ENCODE data around the gene GRAMD1A.
"Not testable (repeated sequence)": the region's sequence is repeated elsewhere in the genome, so short reads cannot be mapped to it uniquely, and the experiment has no call there.

Gene GRAMD1A

GRCh38 chr19:34961775-34962686 is 38.1 kb upstream of the GRAMD1A start:
- peak overlapping the region; percentile 17 for H3K4me3 ChIP-seq (ENCODE audit: low read depth, low read length)
- TF ChIP-seq CTCF (IDR thresholded peaks at IDR 0.05; ENCODE audit: borderline replicate concordance, insufficient read depth, low read depth, low read length) = no peak

GRCh38 chr19:34962687-34963572 is 37.2 kb upstream of the GRAMD1A start:
- no peak for TF ChIP-seq CTCF (IDR thresholded peaks at IDR 0.05; ENCODE audit: borderline replicate concordance, insufficient read depth, low read depth, low read length)
- peak overlapping the region; percentile 91 for H3K4me3 ChIP-seq (ENCODE audit: low read depth, low read length)

- no peak for TF ChIP-seq CTCF (IDR thresholded peaks at IDR 0.05; ENCODE audit: borderline replicate concordance, insufficient read depth, low read depth, low read length)
- peak within 1 kb of the TSS; percentile 91 for H3K4me3 ChIP-seq (ENCODE audit: low read depth, low read length)
Measured at GRCh38 chr19:34963573-34964406, 36.3 kb upstream of the GRAMD1A start, which contains the start of gene ZNF792. ZNF792 (minus strand) TSS chr19:34964229; CDS start chr19:34963662, 567 bp downstream.

GRCh38 chr19:34964598-34964997 is 35.5 kb upstream of the GRAMD1A start:
- H3K4me3 ChIP-seq (ENCODE audit: low read depth, low read length) = no peak overlapping the region
- no peak for TF ChIP-seq CTCF (IDR thresholded peaks at IDR 0.05; ENCODE audit: borderline replicate concordance, insufficient read depth, low read depth, low read length)

GRCh38 chr19:34965505-34965904 is 34.6 kb upstream of the GRAMD1A start:
- H3K4me3 ChIP-seq (ENCODE audit: low read depth, low read length) = not testable (repeated sequence)

GRCh38 chr19:34967551-34967950 is 32.6 kb upstream of the GRAMD1A start:
- no peak overlapping the region for H3K4me3 ChIP-seq (ENCODE audit: low read depth, low read length)
- no peak for TF ChIP-seq CTCF (IDR thresholded peaks at IDR 0.05; ENCODE audit: borderline replicate concordance, insufficient read depth, low read depth, low read length)

GRCh38 chr19:34969721-34970120 is 30.4 kb upstream of the GRAMD1A start:
- H3K4me3 ChIP-seq (ENCODE audit: low read depth, low read length) = no peak overlapping the region
- no peak for TF ChIP-seq CTCF (IDR thresholded peaks at IDR 0.05; ENCODE audit: borderline replicate concordance, insufficient read depth, low read depth, low read length)

- not testable (repeated sequence) for H3K4me3 ChIP-seq (ENCODE audit: low read depth, low read length)
Measured at GRCh38 chr19:34970185-34970780, 29.8 kb upstream of the GRAMD1A start.
